Fibroblast of the aortic adventitia (primary cell): ENCODE data around the gene CCDC12. TPM values are rescaled to one million over a fixed set of nuclear protein-coding genes. Genes with fewer than 3 reads are reported as not detected.

Experiments
- DNase-seq: peaks from one replicate; pipeline ENCODE4 v3.0.0-alpha.2; 2010; ENCODE audit warnings: low read depth
- H3K4me3 ChIP-seq: 2 replicates; pipeline ENCODE4 v1.5.1; 2011; ENCODE audit warnings: low read depth, mild to moderate bottlenecking, control low read depth, low read length, moderate library complexity
- CTCF ChIP-seq: IDR thresholded peaks from 2 replicates; pipeline ENCODE4 v1.5.1; 2011; ENCODE audit warnings: mild to moderate bottlenecking, low read length, control low read depth, inconsistent platforms; ENCODE audit not compliant: insufficient read depth
- total RNA-seq: library from RNA; depleted of rRNA; stranded (reverse); fragments of >200 nt; gene quantifications from 2 replicates; pipeline ENCODE4 v1.2.3, GENCODE V29; 2012; ENCODE audit warnings: low replicate concordance

The CCDC12 gene
- total RNA-seq, 1 donor = 21.6 TPM

DNA sequence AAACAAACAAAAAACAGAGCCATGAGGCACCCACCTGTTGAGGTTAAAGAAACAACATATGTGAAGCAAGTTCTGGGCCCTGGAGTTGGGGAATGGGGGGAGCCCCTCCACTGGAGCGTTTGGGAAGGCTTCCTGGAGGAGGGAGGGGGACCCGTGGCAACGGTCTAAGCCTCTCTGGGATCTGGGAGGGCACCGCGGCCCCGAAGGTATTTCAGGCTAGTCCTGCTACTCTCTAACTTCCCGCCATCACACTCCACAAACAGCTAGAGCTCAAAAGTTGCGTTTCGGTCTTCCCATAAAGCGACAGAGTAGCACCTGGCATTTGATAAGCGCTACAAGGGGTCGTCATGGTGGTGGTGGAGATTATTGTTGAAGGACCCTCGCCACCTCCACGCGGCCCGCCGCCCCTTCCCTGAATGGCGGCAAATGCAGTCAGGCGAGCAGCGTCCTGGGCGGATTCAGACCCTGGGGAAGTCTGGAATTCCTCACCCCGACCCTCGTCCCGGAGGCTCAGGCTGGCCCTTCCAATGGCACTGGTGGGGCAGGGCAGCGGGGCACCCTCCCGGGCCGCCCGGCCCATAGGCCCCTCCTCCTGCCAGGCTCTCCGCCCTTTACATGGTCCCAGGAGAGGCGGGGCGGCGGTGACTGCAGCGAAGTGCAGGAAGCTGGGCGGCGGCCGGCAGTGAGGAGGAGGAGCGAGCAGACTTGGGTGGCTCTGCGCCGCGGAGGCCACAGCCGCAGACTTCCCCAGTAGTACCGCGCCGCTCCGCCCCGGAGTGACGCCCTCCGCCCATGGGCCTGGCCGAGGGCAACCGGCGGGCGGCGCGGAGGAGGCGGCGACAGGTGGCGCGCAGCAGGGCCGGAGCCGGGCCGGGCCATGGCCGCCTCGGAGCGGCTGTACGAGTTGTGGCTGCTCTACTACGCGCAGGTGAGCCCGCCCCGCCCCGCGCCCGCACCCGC, 2.7 kb upstream of the CCDC12 start, which contains the start of gene NBEAL2:
Gene NBEAL2, plus strand, starts transcription at position 682 of the 960 bp plus-strand sequence. Its CDS starts 196 bp downstream, at position 878.
- DNase-seq = peak; percentile 85
- peak within 1 kb of the TSS; percentile 76 for H3K4me3 ChIP-seq
- TF ChIP-seq CTCF = no peak

GRCh38 chr3:46978381-46978780, 1.8 kb upstream of the CCDC12 start:
- DNase-seq = no peak
- H3K4me3 ChIP-seq = no peak overlapping the region
- no peak for TF ChIP-seq CTCF

DNA sequence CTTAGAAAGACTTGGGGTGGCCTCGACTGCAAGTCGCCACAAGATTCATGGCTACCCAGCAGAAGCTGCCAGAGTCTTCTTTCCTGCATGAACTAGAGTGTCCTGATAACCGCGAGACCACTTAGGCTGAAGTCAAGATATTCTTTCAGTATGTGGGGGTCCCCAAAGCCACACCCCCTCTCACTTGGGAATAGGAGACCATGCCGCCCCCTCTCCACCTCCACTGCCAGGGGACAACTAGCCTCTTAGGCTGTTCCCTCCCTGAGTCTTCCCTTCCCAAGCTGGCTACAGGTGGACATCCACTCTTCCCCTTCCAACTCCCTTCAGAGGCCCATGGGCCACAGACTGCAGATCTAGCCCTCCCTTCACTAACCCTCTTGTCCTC, 1.3 kb upstream of the CCDC12 start:
- no peak for TF ChIP-seq CTCF
- no peak overlapping the region for H3K4me3 ChIP-seq
- DNase-seq = no peak

- no peak for TF ChIP-seq CTCF
- H3K4me3 ChIP-seq = peak overlapping the region; percentile 5
- DNase-seq = no peak
Measured at GRCh38 chr3:46974421-46975171, 1.9 kb downstream of the CCDC12 start.

GRCh38 chr3:46972396-46972795, 4.1 kb downstream of the CCDC12 start:
- no peak for TF ChIP-seq CTCF
- DNase-seq = no peak
- H3K4me3 ChIP-seq = no peak overlapping the region

- TF ChIP-seq CTCF = no peak
- no peak overlapping the region for H3K4me3 ChIP-seq
- no peak for DNase-seq
Measured at GRCh38 chr3:46971742-46972141, 4.8 kb downstream of the CCDC12 start.
